ENCODE results near the gene ITGA2.

Gene ITGA2

GRCh38 chr5:53071738-53072137 lies 82.6 kb downstream of the ITGA2 start:
- no peak overlapping the region for H3K4me3 ChIP-seq (replicated peaks; ENCODE audit: low read depth, low read length)
- TF ChIP-seq, protein P1, sequence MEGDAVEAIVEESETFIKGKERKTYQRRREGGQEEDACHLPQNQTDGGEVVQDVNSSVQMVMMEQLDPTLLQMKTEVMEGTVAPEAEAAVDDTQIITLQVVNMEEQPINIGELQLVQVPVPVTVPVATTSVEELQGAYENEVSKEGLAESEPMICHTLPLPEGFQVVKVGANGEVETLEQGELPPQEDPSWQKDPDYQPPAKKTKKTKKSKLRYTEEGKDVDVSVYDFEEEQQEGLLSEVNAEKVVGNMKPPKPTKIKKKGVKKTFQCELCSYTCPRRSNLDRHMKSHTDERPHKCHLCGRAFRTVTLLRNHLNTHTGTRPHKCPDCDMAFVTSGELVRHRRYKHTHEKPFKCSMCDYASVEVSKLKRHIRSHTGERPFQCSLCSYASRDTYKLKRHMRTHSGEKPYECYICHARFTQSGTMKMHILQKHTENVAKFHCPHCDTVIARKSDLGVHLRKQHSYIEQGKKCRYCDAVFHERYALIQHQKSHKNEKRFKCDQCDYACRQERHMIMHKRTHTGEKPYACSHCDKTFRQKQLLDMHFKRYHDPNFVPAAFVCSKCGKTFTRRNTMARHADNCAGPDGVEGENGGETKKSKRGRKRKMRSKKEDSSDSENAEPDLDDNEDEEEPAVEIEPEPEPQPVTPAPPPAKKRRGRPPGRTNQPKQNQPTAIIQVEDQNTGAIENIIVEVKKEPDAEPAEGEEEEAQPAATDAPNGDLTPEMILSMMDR (IDR thresholded peaks at IDR 0.05; ENCODE audit: low read length, missing control alignments) = no peak
- DNase-seq (ENCODE audit: low read depth) = peak; percentile 24

GRCh38 chr5:53073348-53073747 lies 84.2 kb downstream of the ITGA2 start:
- TF ChIP-seq, protein P1 (IDR thresholded peaks at IDR 0.05; ENCODE audit: low read length, missing control alignments) = no peak
- DNase-seq (ENCODE audit: low read depth) = no peak
- H3K4me3 ChIP-seq (replicated peaks; ENCODE audit: low read depth, low read length) = no peak overlapping the region

- H3K4me3 ChIP-seq (replicated peaks; ENCODE audit: low read depth, low read length) = no peak overlapping the region
- TF ChIP-seq, protein P1 (IDR thresholded peaks at IDR 0.05; ENCODE audit: low read length, missing control alignments) = no peak
- DNase-seq (ENCODE audit: low read depth) = no peak
Measured at GRCh38 chr5:53076014-53076583, 86.9 kb downstream of the ITGA2 start.

DNA sequence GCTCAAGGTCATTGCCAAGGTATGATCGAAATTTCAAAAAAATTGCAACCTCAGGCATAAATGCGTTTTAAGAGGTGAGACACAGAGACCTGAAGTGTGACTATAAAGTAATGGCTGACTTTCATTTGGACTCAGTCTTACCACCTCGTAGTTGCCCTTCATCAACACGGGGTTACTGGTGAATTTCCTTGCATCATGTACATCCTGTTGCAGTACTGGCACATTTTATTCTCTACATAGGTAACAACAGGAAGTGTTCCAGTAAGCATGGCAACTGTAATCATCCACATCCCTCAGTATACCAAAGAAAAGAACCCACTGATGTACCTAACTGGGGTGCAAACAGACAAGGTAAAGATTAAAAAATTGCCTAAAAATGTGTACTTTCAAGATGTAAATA lies 91.1 kb downstream of the ITGA2 start:
- no peak for DNase-seq (ENCODE audit: low read depth)
- no peak overlapping the region for H3K4me3 ChIP-seq (replicated peaks; ENCODE audit: low read depth, low read length)
- TF ChIP-seq, protein P1 (IDR thresholded peaks at IDR 0.05; ENCODE audit: low read length, missing control alignments) = no peak

GRCh38 chr5:53083927-53084326 lies 94.8 kb downstream of the ITGA2 start:
- DNase-seq (ENCODE audit: low read depth) = no peak
- H3K4me3 ChIP-seq (replicated peaks; ENCODE audit: low read depth, low read length) = no peak overlapping the region
- TF ChIP-seq, protein P1 (IDR thresholded peaks at IDR 0.05; ENCODE audit: low read length, missing control alignments) = no peak

- TF ChIP-seq, protein P1 (IDR thresholded peaks at IDR 0.05; ENCODE audit: low read length, missing control alignments) = no peak
- no peak for DNase-seq (ENCODE audit: low read depth)
- H3K4me3 ChIP-seq (replicated peaks; ENCODE audit: low read depth, low read length) = no peak overlapping the region
Measured at GRCh38 chr5:53084546-53085255, 95.5 kb downstream of the ITGA2 start.

- no peak for DNase-seq (ENCODE audit: low read depth)
- TF ChIP-seq, protein P1 (IDR thresholded peaks at IDR 0.05; ENCODE audit: low read length, missing control alignments) = no peak
- H3K4me3 ChIP-seq (replicated peaks; ENCODE audit: low read depth, low read length) = no peak overlapping the region
Measured at GRCh38 chr5:53087171-53087570, 98.0 kb downstream of the ITGA2 start.

Data from fibroblast of pulmonary artery (primary cell).